Measurements from ENCODE around the gene VTCN1.
"Not testable (repeated sequence)": the region's sequence is repeated elsewhere in the genome, so short reads cannot be mapped to it uniquely, and the experiment has no call there.

VTCN1 gene

DNA sequence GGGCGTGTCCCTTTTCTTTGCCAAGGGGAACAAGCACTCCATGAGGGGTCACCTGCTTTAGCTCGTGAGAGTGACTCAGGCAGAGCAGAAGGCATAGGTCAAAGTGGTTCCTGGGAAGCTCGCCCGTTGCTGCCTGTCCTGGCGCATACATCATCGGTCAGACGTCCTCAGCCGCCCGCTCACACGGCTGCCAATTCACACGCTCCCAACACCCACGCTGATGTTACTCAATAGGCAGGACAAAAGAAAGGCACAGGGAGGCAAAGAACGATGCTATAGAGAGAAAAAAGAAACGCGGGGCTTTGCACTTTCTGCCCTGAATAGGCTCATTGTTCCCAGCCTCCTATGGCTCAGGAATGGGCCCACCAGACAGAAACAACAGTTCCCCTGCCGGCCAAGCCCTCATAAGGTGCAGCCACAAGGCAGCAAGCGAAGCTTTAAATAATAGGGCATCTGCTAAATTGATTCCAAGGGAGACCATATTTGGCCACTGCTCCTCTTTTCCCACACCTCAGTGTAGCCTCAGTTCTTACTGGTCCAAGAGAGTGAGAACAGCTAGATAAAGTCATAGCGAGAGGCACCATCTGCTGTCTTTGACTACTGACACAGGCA is 38.7 kb downstream of the VTCN1 start:
- Histone ChIP-seq H3K4me3 (no peak overlapping the region), H3K27ac (no peak overlapping the region)
- DNase-seq (ENCODE audit: low spot score), result no peak
- TF ChIP-seq, protein P1, sequence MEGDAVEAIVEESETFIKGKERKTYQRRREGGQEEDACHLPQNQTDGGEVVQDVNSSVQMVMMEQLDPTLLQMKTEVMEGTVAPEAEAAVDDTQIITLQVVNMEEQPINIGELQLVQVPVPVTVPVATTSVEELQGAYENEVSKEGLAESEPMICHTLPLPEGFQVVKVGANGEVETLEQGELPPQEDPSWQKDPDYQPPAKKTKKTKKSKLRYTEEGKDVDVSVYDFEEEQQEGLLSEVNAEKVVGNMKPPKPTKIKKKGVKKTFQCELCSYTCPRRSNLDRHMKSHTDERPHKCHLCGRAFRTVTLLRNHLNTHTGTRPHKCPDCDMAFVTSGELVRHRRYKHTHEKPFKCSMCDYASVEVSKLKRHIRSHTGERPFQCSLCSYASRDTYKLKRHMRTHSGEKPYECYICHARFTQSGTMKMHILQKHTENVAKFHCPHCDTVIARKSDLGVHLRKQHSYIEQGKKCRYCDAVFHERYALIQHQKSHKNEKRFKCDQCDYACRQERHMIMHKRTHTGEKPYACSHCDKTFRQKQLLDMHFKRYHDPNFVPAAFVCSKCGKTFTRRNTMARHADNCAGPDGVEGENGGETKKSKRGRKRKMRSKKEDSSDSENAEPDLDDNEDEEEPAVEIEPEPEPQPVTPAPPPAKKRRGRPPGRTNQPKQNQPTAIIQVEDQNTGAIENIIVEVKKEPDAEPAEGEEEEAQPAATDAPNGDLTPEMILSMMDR (IDR thresholded peaks at IDR 0.05), result no peak

DNA sequence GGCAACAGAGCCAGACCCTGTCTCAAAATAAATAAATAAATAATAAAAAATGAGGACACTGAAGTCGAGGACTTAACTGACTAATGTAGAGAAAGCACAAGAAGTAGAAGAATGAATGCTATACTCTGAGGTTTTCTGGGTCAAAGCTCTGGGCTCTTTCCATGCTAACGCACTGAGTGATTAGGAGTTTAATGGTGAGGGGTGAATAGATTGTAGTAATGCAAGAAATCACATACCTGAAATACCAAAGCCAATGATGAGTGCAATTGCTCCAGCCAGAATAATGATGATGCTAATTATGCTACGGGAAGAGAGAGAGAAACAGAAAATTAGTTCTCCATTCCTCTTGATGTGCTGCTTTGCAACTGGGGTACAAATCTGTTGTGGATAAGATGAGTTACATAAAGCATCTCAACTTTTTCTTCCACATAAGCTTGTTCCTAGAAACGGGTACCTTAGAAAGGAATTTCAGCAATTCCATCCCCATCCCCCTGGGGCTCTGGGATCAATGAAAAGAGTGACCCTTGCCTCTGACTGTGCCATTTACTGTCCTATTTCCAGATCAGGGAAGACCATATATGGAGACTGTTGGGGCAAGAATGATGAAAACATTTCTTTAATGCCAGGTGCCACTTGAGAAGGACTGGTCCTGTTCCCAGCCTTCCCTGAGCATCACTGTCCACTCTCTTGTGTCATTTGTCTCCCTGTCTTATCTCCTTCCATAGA is 40.7 kb downstream of the VTCN1 start:
- no peak overlapping the region for H3K4me3 ChIP-seq
- no peak for DNase-seq (ENCODE audit: low spot score)
- TF ChIP-seq, protein P1 (IDR thresholded peaks at IDR 0.05), result no peak
- H3K27ac ChIP-seq, result no peak overlapping the region

DNA sequence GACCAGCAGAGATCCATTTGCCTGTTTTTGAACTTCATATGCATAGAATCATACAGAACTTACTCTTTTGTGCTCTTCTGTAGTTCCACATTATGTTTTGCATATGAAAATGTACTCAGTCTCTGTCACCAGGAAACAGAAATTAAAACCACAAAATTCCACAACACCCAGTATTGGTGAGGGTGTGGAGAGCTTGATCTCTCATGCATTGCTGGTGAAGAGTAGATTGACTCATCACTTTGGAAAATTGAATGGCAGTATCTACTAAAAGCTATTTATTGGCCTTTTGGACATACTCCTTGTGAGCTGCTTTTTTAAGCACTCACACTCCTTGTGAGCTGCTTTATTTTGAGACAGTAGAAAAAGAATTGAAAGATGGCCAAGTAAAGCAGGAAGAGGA is 43.3 kb downstream of the VTCN1 start:
- H3K4me3 ChIP-seq, result no peak overlapping the region
- DNase-seq (ENCODE audit: low spot score), result no peak
- H3K27ac ChIP-seq, result no peak overlapping the region
- TF ChIP-seq, protein P1 (IDR thresholded peaks at IDR 0.05), result no peak

DNA sequence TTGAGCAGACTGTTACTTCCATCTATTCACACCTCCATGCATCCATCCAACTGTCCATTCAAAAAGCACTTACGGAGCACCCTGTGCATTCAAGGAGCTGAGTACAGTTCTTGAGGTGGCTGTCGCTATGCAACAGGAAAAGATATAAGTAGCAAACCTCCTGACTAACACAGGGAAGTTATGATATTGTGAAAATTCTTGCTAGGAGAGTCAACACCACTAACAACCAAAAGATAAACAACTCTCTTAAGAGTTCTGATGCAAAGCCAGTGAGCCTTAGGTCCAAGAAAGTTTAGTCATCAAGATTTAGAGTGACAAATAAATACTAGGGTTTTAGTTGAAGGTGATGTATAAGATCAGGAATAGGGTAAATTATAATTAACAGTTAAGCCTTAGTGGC is 44.7 kb downstream of the VTCN1 start:
- Histone ChIP-seq H3K27ac (no peak overlapping the region), H3K4me3 (no peak overlapping the region)
- no peak for DNase-seq (ENCODE audit: low spot score)
- TF ChIP-seq, protein P1 (IDR thresholded peaks at IDR 0.05), result no peak

DNA sequence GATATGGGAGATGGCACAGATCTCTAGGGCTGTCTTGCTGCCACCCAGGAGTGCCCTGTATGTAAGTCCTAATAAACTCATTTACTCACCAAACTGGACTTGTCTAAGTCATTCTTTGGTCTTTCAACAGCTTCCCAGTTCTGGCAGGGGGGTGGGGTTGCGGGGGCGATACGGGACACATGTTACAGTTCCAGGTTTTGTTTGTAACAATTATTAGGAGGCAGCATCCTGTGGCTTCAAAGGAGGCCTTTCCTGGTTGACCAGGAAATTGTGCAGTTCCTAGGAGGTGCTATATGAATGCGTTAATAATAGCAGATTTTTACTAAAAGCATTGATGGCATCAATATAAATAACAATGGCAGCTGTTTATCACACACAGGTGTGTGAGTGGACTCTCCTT is 46.5 kb downstream of the VTCN1 start:
- Histone ChIP-seq H3K27ac (no peak overlapping the region), H3K4me3 (no peak overlapping the region)
- TF ChIP-seq, protein P1 (IDR thresholded peaks at IDR 0.05), result no peak
- no peak for DNase-seq (ENCODE audit: low spot score)

DNA sequence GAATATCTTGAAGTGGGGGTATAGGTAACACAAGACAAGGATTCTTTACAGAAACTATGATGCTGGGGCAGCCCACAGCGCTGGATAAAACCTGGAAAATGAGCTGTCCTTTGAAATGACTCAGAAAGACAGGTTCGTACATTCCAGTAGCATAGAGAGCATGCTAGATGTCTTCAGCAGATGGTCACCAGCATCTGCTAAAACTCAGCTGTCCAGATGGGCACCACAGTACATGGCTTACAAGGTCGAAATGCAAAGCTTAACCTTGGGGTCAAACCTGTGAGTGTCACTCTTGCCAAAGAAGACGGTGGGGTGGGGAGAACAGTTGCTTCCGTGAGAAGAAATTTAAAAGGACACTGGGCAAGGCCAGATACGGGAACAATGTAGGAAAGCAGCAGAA is 47.9 kb downstream of the VTCN1 start:
- no peak overlapping the region for H3K4me3 ChIP-seq
- TF ChIP-seq, protein P1 (IDR thresholded peaks at IDR 0.05), result no peak
- DNase-seq (ENCODE audit: low spot score), result no peak

DNA sequence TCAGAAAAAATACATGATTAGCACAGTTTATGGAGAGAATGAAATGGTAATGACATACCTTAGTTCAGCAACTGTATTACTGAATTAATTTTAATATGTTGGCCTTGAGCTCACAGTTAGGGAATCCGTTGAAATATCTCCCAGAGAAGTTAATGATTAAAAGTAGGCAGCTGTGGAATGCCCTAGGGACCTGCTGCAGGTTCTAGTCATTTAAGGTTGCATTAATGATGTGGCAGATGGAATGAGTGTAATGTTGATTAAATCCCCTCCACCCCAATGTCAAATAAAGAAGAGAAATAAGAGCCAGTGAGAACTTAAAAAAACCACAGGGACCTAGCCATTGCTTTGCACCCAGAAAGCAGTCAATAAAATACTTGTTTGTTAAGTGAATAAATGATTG is 48.8 kb downstream of the VTCN1 start:
- no peak for DNase-seq (ENCODE audit: low spot score)
- TF ChIP-seq, protein P1 (IDR thresholded peaks at IDR 0.05), result no peak

More for the DNA sequence above, 47.9 kb downstream of the VTCN1 start:
- no peak overlapping the region for H3K27ac ChIP-seq

DNA sequence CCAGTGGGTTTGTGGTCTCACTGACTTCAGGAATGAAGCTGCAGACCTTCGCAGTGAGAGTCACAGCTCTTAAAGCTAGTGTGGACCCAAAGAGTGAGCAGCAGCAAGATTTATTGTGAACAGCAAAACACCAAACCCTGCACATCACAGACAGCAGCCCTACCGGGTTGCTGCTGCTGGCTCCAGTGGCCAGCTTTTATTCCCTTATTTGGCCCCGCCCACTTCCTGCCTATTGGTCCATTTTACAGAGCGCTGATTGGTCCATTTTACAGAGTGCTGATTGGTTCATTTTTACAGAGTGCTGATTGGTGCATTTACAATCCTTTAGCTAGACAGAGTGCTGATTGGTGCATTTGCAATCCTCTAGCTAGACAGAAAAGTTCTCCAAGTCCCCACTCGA is 59.4 kb downstream of the VTCN1 start:
- not testable (repeated sequence) for H3K27ac ChIP-seq; DNase-seq (ENCODE audit: low spot score); H3K4me3 ChIP-seq

More for the DNA sequence above, 48.8 kb downstream of the VTCN1 start:
- H3K4me3 ChIP-seq, result no peak overlapping the region
- no peak overlapping the region for H3K27ac ChIP-seq
